Activated CD4-positive, alpha-beta memory T cell treated with anti-CD3 and anti-CD28 coated beads for 36 hours (primary cell): Measurements from ENCODE around the gene SHC3. TPM values are rescaled to one million over a fixed set of nuclear protein-coding genes. Genes with fewer than 3 reads are reported as not detected.

Source experiments
- CTCF ChIA-PET: fragments of 350-600 bp; sonication (Branson Sonifier 250); formaldehyde crosslinking; loops from one replicate; lab custom pipeline; 2021; ENCODE audit warnings: antibody characterized with exemption, inconsistent platforms; lab: Charles Lee
- POLR2A ChIA-PET: fragments of 350-600 bp; sonication (Branson Sonifier 250); formaldehyde crosslinking; loops from one replicate; lab custom pipeline; 2021; ENCODE audit warnings: antibody characterized with exemption; lab: Charles Lee
- DNase-seq: peaks from one replicate; pipeline ENCODE4 v3.0.0-alpha.2; 2020
- H3K27ac Mint-ChIP-seq: one replicate; pipeline ENCODE4 v1.8.0; 2021; ENCODE audit warnings: mixed read lengths
- H3K27me3 Mint-ChIP-seq: one replicate; pipeline ENCODE4 v1.8.0; 2021; ENCODE audit warnings: mixed read lengths
- H3K36me3 Mint-ChIP-seq: one replicate; pipeline ENCODE4 v1.8.0; 2021; ENCODE audit warnings: mixed read lengths
- H3K4me1 Mint-ChIP-seq: one replicate; pipeline ENCODE4 v1.8.0; 2021; ENCODE audit warnings: low read depth, mixed read lengths
- H3K4me3 Mint-ChIP-seq: one replicate; pipeline ENCODE4 v1.8.0; 2021; ENCODE audit warnings: mild to moderate bottlenecking, mixed read lengths
- H3K9me3 Mint-ChIP-seq: one replicate; pipeline ENCODE4 v1.8.0; 2021; ENCODE audit warnings: mixed read lengths
- intact Hi-C: fragments of 100-400 bp; cut with micrococcal nuclease; formaldehyde crosslinking; loops from one replicate; pipeline ENCODE4 v1.15.1; 2023
- total RNA-seq, 2 experiments: library from RNA; stranded (reverse); gene quantifications; one replicate each; pipeline ENCODE4 v1.2.3, GENCODE V29; 2021

Gene SHC3
- total RNA-seq, 2 experiments from 2014 or later: not detected

GRCh38 chr9:89022001-89022759, 156.4 kb downstream of the SHC3 start:
- no peaks in the 10 kb centered on the region for H3K4me1 Mint-ChIP-seq
- H3K4me3 Mint-ChIP-seq: no peak overlapping the region
- peaks cover 5% of the 10 kb centered on the region for H3K27me3 Mint-ChIP-seq
- DNase-seq: no peak
- no peaks in the 10 kb centered on the region for H3K9me3 Mint-ChIP-seq
- POLR2A ChIA-PET: no interaction called here
- intact Hi-C loops: no loop called here
- CTCF ChIA-PET: no interaction called here
- no peaks in the 10 kb centered on the region for H3K36me3 Mint-ChIP-seq
- H3K27ac Mint-ChIP-seq: no peak overlapping the region

- no peak overlapping the region for H3K27ac Mint-ChIP-seq
- intact Hi-C loops: no loop called here
- DNase-seq: no peak
- H3K4me3 Mint-ChIP-seq: no peak overlapping the region
- CTCF ChIA-PET: no interaction called here
- no peaks in the 10 kb centered on the region for H3K36me3 Mint-ChIP-seq
- no peaks in the 10 kb centered on the region for H3K9me3 Mint-ChIP-seq
- H3K27me3 Mint-ChIP-seq: peaks cover 5% of the 10 kb centered on the region
- no peaks in the 10 kb centered on the region for H3K4me1 Mint-ChIP-seq
- POLR2A ChIA-PET: no interaction called here
Observed at GRCh38 chr9:89021154-89021803, 157.3 kb downstream of the SHC3 start.

GRCh38 chr9:89020754-89021153, 157.9 kb downstream of the SHC3 start:
- Mint-ChIP-seq H3K4me3 (no peak overlapping the region), H3K36me3 (no peaks in the 10 kb centered on the region), H3K27ac (no peak overlapping the region), H3K9me3 (no peaks in the 10 kb centered on the region), H3K27me3 (peaks cover 5% of the 10 kb centered on the region), H3K4me1 (no peaks in the 10 kb centered on the region)
- DNase-seq: no peak
- ChIA-PET POLR2A (no interaction called here), CTCF (no interaction called here)
- intact Hi-C loops: no loop called here

- Mint-ChIP-seq H3K9me3 (no peaks in the 10 kb centered on the region), H3K4me1 (no peaks in the 10 kb centered on the region), H3K27me3 (peaks cover 6% of the 10 kb centered on the region), H3K4me3 (no peak overlapping the region), H3K27ac (no peak overlapping the region), H3K36me3 (no peaks in the 10 kb centered on the region)
- no peak for DNase-seq
- CTCF ChIA-PET: no interaction called here
- intact Hi-C loops: no loop called here
- POLR2A ChIA-PET: no interaction called here
Observed at GRCh38 chr9:89015336-89015735, 163.3 kb downstream of the SHC3 start.

- intact Hi-C loops: loop anchor here (5.0 kb wide), 1 partner anchor 263 kb away; no protein-coding TSS in a partner anchor
- Mint-ChIP-seq H3K4me1 (no peaks in the 10 kb centered on the region), H3K27me3 (peaks cover 6% of the 10 kb centered on the region), H3K4me3 (no peak overlapping the region), H3K27ac (no peak overlapping the region), H3K9me3 (no peaks in the 10 kb centered on the region), H3K36me3 (no peaks in the 10 kb centered on the region)
- POLR2A ChIA-PET: no interaction called here
- DNase-seq: no peak
- CTCF ChIA-PET: no interaction called here
Observed at GRCh38 chr9:89014153-89014552, 164.5 kb downstream of the SHC3 start.

GRCh38 chr9:89013660-89014059, 165.0 kb downstream of the SHC3 start:
- H3K36me3 Mint-ChIP-seq: no peaks in the 10 kb centered on the region
- peaks cover 6% of the 10 kb centered on the region for H3K27me3 Mint-ChIP-seq
- no peak overlapping the region for H3K27ac Mint-ChIP-seq
- ChIA-PET CTCF (no interaction called here), POLR2A (no interaction called here)
- intact Hi-C loops: loop anchor here (5.0 kb wide), 1 partner anchor 264 kb away; no protein-coding TSS in a partner anchor
- no peaks in the 10 kb centered on the region for H3K4me1 Mint-ChIP-seq
- H3K9me3 Mint-ChIP-seq: no peaks in the 10 kb centered on the region
- H3K4me3 Mint-ChIP-seq: no peak overlapping the region
- no peak for DNase-seq

GRCh38 chr9:89012294-89013042, 166.2 kb downstream of the SHC3 start:
- Mint-ChIP-seq H3K36me3 (no peaks in the 10 kb centered on the region), H3K27me3 (peaks cover 4% of the 10 kb centered on the region), H3K4me1 (no peaks in the 10 kb centered on the region), H3K27ac (no peak overlapping the region), H3K9me3 (no peaks in the 10 kb centered on the region), H3K4me3 (no peak overlapping the region)
- intact Hi-C loops: loop anchor here (5.0 kb wide), 1 partner anchor 265 kb away; no protein-coding TSS in a partner anchor
- POLR2A ChIA-PET: no interaction called here
- no peak for DNase-seq
- CTCF ChIA-PET: interaction anchor here (0.6 kb wide), 2 partner anchors 11 to 266 kb away, joined by 3 read pairs; no protein-coding TSS in a partner anchor

- Mint-ChIP-seq H3K27me3 (peaks cover 4% of the 10 kb centered on the region), H3K4me3 (no peak overlapping the region), H3K4me1 (no peaks in the 10 kb centered on the region), H3K27ac (no peak overlapping the region), H3K36me3 (no peaks in the 10 kb centered on the region), H3K9me3 (no peaks in the 10 kb centered on the region)
- ChIA-PET POLR2A (no interaction called here), CTCF (interaction anchor here (0.6 kb wide), 1 partner anchor 11 kb away, joined by 3 read pairs; no protein-coding TSS in a partner anchor)
- no peak for DNase-seq
- intact Hi-C loops: loop anchor here (5.0 kb wide), 1 partner anchor 266 kb away; no protein-coding TSS in a partner anchor
Observed at GRCh38 chr9:89011683-89012082, 166.9 kb downstream of the SHC3 start.

- no peak overlapping the region for H3K27ac Mint-ChIP-seq
- H3K4me1 Mint-ChIP-seq: no peaks in the 10 kb centered on the region
- intact Hi-C loops: loop anchor here (5.0 kb wide), 1 partner anchor 267 kb away; no protein-coding TSS in a partner anchor
- no peak for DNase-seq
- ChIA-PET CTCF (interaction anchor here (1.8 kb wide), 1 partner anchor 10 kb away, joined by 5 read pairs; no protein-coding TSS in a partner anchor), POLR2A (no interaction called here)
- H3K27me3 Mint-ChIP-seq: peaks cover 4% of the 10 kb centered on the region
- H3K4me3 Mint-ChIP-seq: no peak overlapping the region
- H3K36me3 Mint-ChIP-seq: no peaks in the 10 kb centered on the region
- H3K9me3 Mint-ChIP-seq: no peaks in the 10 kb centered on the region
Observed at GRCh38 chr9:89010526-89011111, 168.0 kb downstream of the SHC3 start.

GRCh38 chr9:89010056-89010455, 168.6 kb downstream of the SHC3 start:
- no peak for DNase-seq
- intact Hi-C loops: loop anchor here (5.0 kb wide), 1 partner anchor 267 kb away; no protein-coding TSS in a partner anchor
- Mint-ChIP-seq H3K4me1 (no peaks in the 10 kb centered on the region), H3K4me3 (no peak overlapping the region), H3K9me3 (no peaks in the 10 kb centered on the region), H3K27me3 (peaks cover 4% of the 10 kb centered on the region), H3K36me3 (no peaks in the 10 kb centered on the region), H3K27ac (no peak overlapping the region)
- POLR2A ChIA-PET: no interaction called here
- CTCF ChIA-PET: interaction anchor here (1.8 kb wide), 1 partner anchor 9 kb away, joined by 5 read pairs; no protein-coding TSS in a partner anchor

- no peaks in the 10 kb centered on the region for H3K4me1 Mint-ChIP-seq
- peaks cover 1% of the 10 kb centered on the region for H3K27me3 Mint-ChIP-seq
- H3K4me3 Mint-ChIP-seq: no peak overlapping the region
- no peak overlapping the region for H3K27ac Mint-ChIP-seq
- ChIA-PET POLR2A (no interaction called here), CTCF (interaction anchor here (1.8 kb wide), 1 partner anchor 9 kb away, joined by 5 read pairs; no protein-coding TSS in a partner anchor)
- DNase-seq: no peak
- intact Hi-C loops: no loop called here
- no peaks in the 10 kb centered on the region for H3K9me3 Mint-ChIP-seq
- H3K36me3 Mint-ChIP-seq: no peaks in the 10 kb centered on the region
Observed at GRCh38 chr9:89009546-89009840, 169.1 kb downstream of the SHC3 start.
